Endothelial cell of umbilical vein (primary cell): ENCODE results near the gene IQSEC2. TPM values are rescaled to one million over a fixed set of nuclear protein-coding genes. Genes with fewer than 3 reads are reported as not detected.

Experiments used
- BruUV-seq: library from RNA; stranded (reverse); fragments of 400-500 nt; replicated peaks from 2 replicates; lab custom pipeline; 2021; lab: Mats Ljungman, UMichigan
- CTCF ChIA-PET: fragments of 300-600, 350-600 bp; sonication (Branson Sonifier 250); formaldehyde crosslinking; loops from one replicate; lab custom pipeline; 2021; ENCODE audit warnings: antibody characterized with exemption, inconsistent platforms; lab: Charles Lee
- POLR2A ChIA-PET: fragments of 300-600, 350-600 bp; sonication (Branson Sonifier 250); formaldehyde crosslinking; loops from one replicate; lab custom pipeline; 2021; ENCODE audit warnings: antibody characterized with exemption, inconsistent platforms; lab: Charles Lee
- DNase-seq: peaks from one replicate; pipeline ENCODE4 v3.0.0-alpha.2; 2011; ENCODE audit warnings: low read depth, low spot score
- FAIRE-seq: peaks from 2 replicates; lab custom pipeline; 2011; peaks lifted over from hg19 to GRCh38; lab: Jason Lieb, UNC
- H2AFZ ChIP-seq: 2 replicates; pipeline ENCODE4 v1.6.0; 2012; ENCODE audit warnings: low read depth, low read length, control low read depth, inconsistent platforms
- H3K27ac ChIP-seq: 2 replicates; pipeline ENCODE4 v1.5.1; 2011; ENCODE audit warnings: low read depth, mild to moderate bottlenecking, control low read depth, low read length, moderate library complexity; ENCODE audit not compliant: insufficient read depth
- H3K27me3 ChIP-seq, 2 experiments: 2 replicates each; pipeline versions ENCODE4 v1.6.0 to v1.6.1; 2011; ENCODE audit warnings: low read length in 2 of 2, mixed read lengths in 1 of 2; ENCODE audit not compliant: control insufficient read depth in 2 of 2, insufficient read depth in 2 of 2
- H3K36me3 ChIP-seq, 2 experiments: 2 replicates in 1 of 2; 3 replicates in 1 of 2; pipeline ENCODE4 v1.5.1; 2011; ENCODE audit warnings: low read length in 2 of 2, mild to moderate bottlenecking in 1 of 2, moderate library complexity in 1 of 2; ENCODE audit not compliant: control insufficient read depth in 2 of 2, insufficient read depth in 2 of 2; ENCODE audit errors: extremely low read depth in 1 of 2
- H3K4me1 ChIP-seq: 3 replicates; pipeline ENCODE4 v1.5.1; 2011; ENCODE audit warnings: mild to moderate bottlenecking, low read length; ENCODE audit not compliant: control insufficient read depth, insufficient read depth; ENCODE audit errors: extremely low read depth
- H3K4me2 ChIP-seq: 2 replicates; pipeline ENCODE4 v1.6.1; 2011; ENCODE audit warnings: low read length, control low read depth, mixed read lengths; ENCODE audit not compliant: insufficient read depth
- H3K4me3 ChIP-seq, 3 experiments: fragments of 200-600 bp in 1 of 3; sonication (generic), shearing (Covaris generic) in 1 of 3; replicated peaks in 1 of 3; 2 replicates each; pipeline ENCODE4 v1.5.1; 2011 to 2016; ENCODE audit warnings: control low read depth in 3 of 3, low read length in 3 of 3, mild to moderate bottlenecking in 2 of 3, inconsistent platforms in 1 of 3, low read depth in 1 of 3, moderate library complexity in 1 of 3; ENCODE audit not compliant: insufficient read depth in 1 of 3
- H3K79me2 ChIP-seq: 2 replicates; pipeline ENCODE4 v1.6.0; 2012; ENCODE audit warnings: low read length, inconsistent platforms; ENCODE audit not compliant: control insufficient read depth, insufficient read depth
- H3K9ac ChIP-seq: replicated peaks from 2 replicates; pipeline ENCODE3; 2011; ENCODE audit warnings: low read length, control low read depth; ENCODE audit not compliant: insufficient read depth; ENCODE audit errors: extremely low read depth
- H3K9me1 ChIP-seq: replicated peaks from 3 replicates; pipeline ENCODE4 v1.6.0; 2011; ENCODE audit warnings: mild to moderate bottlenecking, low read length; ENCODE audit not compliant: control insufficient read depth, insufficient read depth; ENCODE audit errors: extremely low read depth
- H3K9me3 ChIP-seq: replicated peaks from 2 replicates; pipeline ENCODE4 v1.5.1; 2012; ENCODE audit warnings: low read length, inconsistent platforms; ENCODE audit not compliant: control insufficient read depth, insufficient read depth
- H4K20me1 ChIP-seq: replicated peaks from 2 replicates; pipeline ENCODE3; 2011; ENCODE audit warnings: mild to moderate bottlenecking, low read length; ENCODE audit not compliant: control insufficient read depth, insufficient read depth; ENCODE audit errors: extremely low read depth
- POLR2A ChIP-seq: IDR thresholded peaks from 2 replicates; pipeline ENCODE4 v1.6.1; 2012; ENCODE audit warnings: low read depth, mild to moderate bottlenecking, control low read depth, low read length
- POLR2AphosphoS5 ChIP-seq: IDR thresholded peaks from 2 replicates; pipeline ENCODE4 v1.6.1; 2012; ENCODE audit warnings: low read depth, mild to moderate bottlenecking, control low read depth, low read length, moderate library complexity; ENCODE audit not compliant: insufficient read depth
- dilution Hi-C: fragments of 300-500 bp; cut with MboI; formaldehyde crosslinking; loops from one replicate; pipeline ENCODE4 v1.15.0; 2019; ENCODE audit warnings: low sequenced_read_pairs; ENCODE audit not compliant: extremely low pct_ligation_motif_present
- intact Hi-C: fragments of 100-400 bp; cut with micrococcal nuclease; formaldehyde crosslinking; loops from one replicate; pipeline ENCODE4 v1.10.0; 2022
- polyA plus RNA-seq, 4 experiments: library from polyadenylated mRNA; depleted of rRNA in 3 of 4; stranded (reverse) in 3 of 4; unstranded in 1 of 4; fragments of >200 nt; gene quantifications; 2 replicates each; pipeline versions ENCODE4 v1.2.1 to v1.2.3, GENCODE V29; 2011 to 2012; ENCODE audit warnings: missing spikeins in 1 of 4
- total RNA-seq: library from RNA; stranded (reverse); gene quantifications from 2 replicates; pipeline ENCODE4 v1.2.3, GENCODE V29; 2021
- TF ChIP-seq, protein P1 (sequence below), 2 donors: IDR thresholded peaks; 1 replicate in 1 of 2; 2 replicates in 1 of 2; pipeline ENCODE4 v1.5.1; 2011; ENCODE audit warnings: low read length in 2 of 2, mild to moderate bottlenecking in 2 of 2, moderate library complexity in 2 of 2, control low read depth in 1 of 2, inconsistent platforms in 1 of 2, low read depth in 1 of 2; ENCODE audit not compliant: insufficient read depth in 1 of 2; ENCODE audit errors: extremely low read depth in 1 of 2

Gene IQSEC2
- total and polyA plus RNA-seq, 2 donors (not counting 3 experiments of a cell fraction or from before 2014, with no cell fraction given), result 5.4 to 9.9 TPM

DNA sequence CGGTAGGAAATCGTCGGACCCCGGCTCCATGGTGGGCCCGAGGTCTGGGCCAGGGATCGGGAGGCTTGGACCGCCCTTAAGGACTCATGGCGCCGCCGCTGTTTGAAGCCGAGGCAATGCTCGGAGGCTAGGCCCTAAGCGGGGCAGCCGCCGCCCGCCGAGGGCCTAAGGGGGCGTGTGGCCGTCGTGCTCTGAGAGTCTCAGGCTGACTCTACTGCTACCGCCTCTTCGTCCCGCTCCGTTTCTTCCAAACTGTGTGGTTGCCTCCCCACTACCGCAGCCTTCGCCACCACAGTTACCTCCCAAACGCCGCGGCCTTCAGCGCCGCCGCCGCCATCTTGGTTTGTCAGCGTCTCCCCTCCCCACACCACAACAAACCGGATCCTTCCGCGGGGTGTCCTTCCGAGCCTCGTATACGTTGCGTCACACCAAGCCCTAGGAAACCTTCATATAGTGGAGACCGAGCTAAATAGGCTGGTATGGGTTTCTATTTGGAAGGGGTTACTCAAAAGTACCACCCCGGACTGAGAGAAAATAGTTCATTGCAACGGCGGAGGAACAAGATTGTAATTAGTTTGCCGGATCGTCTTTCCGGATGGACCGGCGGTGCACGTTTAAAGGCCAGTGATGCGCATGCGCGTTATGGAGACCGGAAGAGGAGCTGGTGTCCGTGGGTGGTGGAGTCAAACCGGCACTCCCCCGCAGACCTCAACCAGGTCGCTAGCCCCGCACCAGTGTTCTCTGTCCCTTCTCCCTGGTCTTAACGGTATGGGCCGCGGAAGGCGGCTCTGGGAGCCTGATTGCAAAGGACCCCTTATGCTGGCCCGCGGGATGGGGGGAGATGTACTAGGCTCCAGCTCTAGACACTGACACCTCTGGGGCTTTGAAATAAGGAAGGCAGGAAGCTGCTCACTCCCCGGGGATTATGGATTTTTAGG lies 56.3 kb downstream of the IQSEC2 start, which contains the start of gene KDM5C:
Gene KDM5C, minus strand, starts transcription at position 348 of the 938 bp plus-strand sequence. Its CDS starts 318 bp downstream, at position 30.
- POLR2A ChIA-PET, result no interaction called here
- intact Hi-C loops, result no loop called here

More for the DNA sequence above, 56.3 kb downstream of the IQSEC2 start, which contains the start of gene KDM5C:
- DNase-seq (peak; percentile 85), FAIRE-seq (peak; percentile 93)
- H3K27me3 ChIP-seq, result no peaks in the 10 kb centered on the region
- H4K20me1 ChIP-seq, result no peaks in the 10 kb centered on the region
- H3K9me1 ChIP-seq, result no peaks in the 10 kb centered on the region
- H3K4me1 ChIP-seq, result peaks cover 14% of the 10 kb centered on the region
- peak within 1 kb of the TSS; percentile 91 for H3K27ac ChIP-seq
- CTCF ChIA-PET, result no interaction called here
- no TSS peak for BruUV-seq
- peak within 1 kb of the TSS; percentile 87 for H3K9ac ChIP-seq
- H3K4me2 ChIP-seq, result peak within 1 kb of the TSS; percentile 80
- peaks cover 46% of the 10 kb centered on the region for H3K79me2 ChIP-seq
- dilution Hi-C loops, result no loop called here
- no peaks in the 10 kb centered on the region for H3K9me3 ChIP-seq
- no peaks in the 10 kb centered on the region for H3K36me3 ChIP-seq
- peak within 1 kb of the TSS; percentile 55 for H2AFZ ChIP-seq
- peak within 1 kb of the TSS; percentile 70 to 88 (median 71) for H3K4me3 ChIP-seq
- TF ChIP-seq POLR2AphosphoS5, result peak; percentile 20
- TF ChIP-seq, protein P1, sequence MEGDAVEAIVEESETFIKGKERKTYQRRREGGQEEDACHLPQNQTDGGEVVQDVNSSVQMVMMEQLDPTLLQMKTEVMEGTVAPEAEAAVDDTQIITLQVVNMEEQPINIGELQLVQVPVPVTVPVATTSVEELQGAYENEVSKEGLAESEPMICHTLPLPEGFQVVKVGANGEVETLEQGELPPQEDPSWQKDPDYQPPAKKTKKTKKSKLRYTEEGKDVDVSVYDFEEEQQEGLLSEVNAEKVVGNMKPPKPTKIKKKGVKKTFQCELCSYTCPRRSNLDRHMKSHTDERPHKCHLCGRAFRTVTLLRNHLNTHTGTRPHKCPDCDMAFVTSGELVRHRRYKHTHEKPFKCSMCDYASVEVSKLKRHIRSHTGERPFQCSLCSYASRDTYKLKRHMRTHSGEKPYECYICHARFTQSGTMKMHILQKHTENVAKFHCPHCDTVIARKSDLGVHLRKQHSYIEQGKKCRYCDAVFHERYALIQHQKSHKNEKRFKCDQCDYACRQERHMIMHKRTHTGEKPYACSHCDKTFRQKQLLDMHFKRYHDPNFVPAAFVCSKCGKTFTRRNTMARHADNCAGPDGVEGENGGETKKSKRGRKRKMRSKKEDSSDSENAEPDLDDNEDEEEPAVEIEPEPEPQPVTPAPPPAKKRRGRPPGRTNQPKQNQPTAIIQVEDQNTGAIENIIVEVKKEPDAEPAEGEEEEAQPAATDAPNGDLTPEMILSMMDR (IDR thresholded peaks at IDR 0.05; ENCODE audit: extremely low read depth in 1 of 2, insufficient read depth in 1 of 2, low read depth in 1 of 2, low read length in 2 of 2), result no peak
- TF ChIP-seq POLR2A, result peak; percentile 61
